Hepatocyte (in vitro differentiated cells): ENCODE measurements around the gene PRKAR1B. TPM values are rescaled to one million over a fixed set of nuclear protein-coding genes. Genes with fewer than 3 reads are reported as not detected.

Experiments
- DNase-seq: peaks from one replicate; pipeline ENCODE4 v3.0.0-alpha.2; 2016; ENCODE audit warnings: low spot score
- H2AFZ ChIP-seq: fragments of 200-600 bp; sonication (generic); 2 replicates; pipeline ENCODE4 v1.6.0; 2016; ENCODE audit warnings: antibody characterized with exemption, mild to moderate bottlenecking
- H3K27ac ChIP-seq: fragments of 200-600 bp; sonication (generic); 2 replicates; pipeline ENCODE4 v1.5.1; 2016; ENCODE audit warnings: mild to moderate bottlenecking
- H3K27me3 ChIP-seq: fragments of 200-600 bp; sonication (generic); 2 replicates; pipeline ENCODE4 v1.6.1; 2016
- H3K36me3 ChIP-seq: fragments of 200-600 bp; sonication (generic); replicated peaks from 2 replicates; pipeline ENCODE4 v1.5.1; 2016; ENCODE audit warnings: low read depth; ENCODE audit not compliant: insufficient read depth
- H3K4me1 ChIP-seq: fragments of 200-600 bp; sonication (generic); 2 replicates; pipeline ENCODE4 v1.5.1; 2016; ENCODE audit warnings: mild to moderate bottlenecking, moderate library complexity; ENCODE audit not compliant: insufficient read depth
- H3K4me2 ChIP-seq: fragments of 200-600 bp; sonication (generic); 2 replicates; pipeline ENCODE4 v1.6.0; 2016
- H3K4me3 ChIP-seq: fragments of 200-600 bp; sonication (generic); 2 replicates; pipeline ENCODE4 v1.5.1; 2016; ENCODE audit warnings: mild to moderate bottlenecking
- H3K79me2 ChIP-seq: fragments of 200-600 bp; sonication (generic); 2 replicates; pipeline ENCODE4 v1.6.0; 2017; ENCODE audit warnings: mild to moderate bottlenecking
- H3K9me2 ChIP-seq: fragments of 200-600 bp; sonication (generic); replicated peaks from 2 replicates; pipeline ENCODE4 v1.6.0; 2017; ENCODE audit warnings: mild to moderate bottlenecking; ENCODE audit not compliant: insufficient read depth
- H3K9me3 ChIP-seq: fragments of 200-600 bp; sonication (generic); 2 replicates; pipeline ENCODE4 v1.5.1; 2016; ENCODE audit warnings: low read depth, mild to moderate bottlenecking
- H4K20me1 ChIP-seq: fragments of 200-600 bp; sonication (generic); 2 replicates; pipeline ENCODE4 v1.6.0; 2016; ENCODE audit warnings: mild to moderate bottlenecking; ENCODE audit not compliant: insufficient read depth, poor library complexity, severe bottlenecking
- EZH2 ChIP-seq: fragments of 200-600 bp; sonication (generic); IDR thresholded peaks from 2 replicates; pipeline ENCODE4 v1.6.1; 2016; ENCODE audit warnings: antibody characterized with exemption, mild to moderate bottlenecking, borderline replicate concordance
- EZH2phosphoT487 ChIP-seq: fragments of 200-600 bp; sonication (generic); IDR thresholded peaks from one replicate; pipeline ENCODE4 v1.6.1; 2018; ENCODE audit warnings: antibody characterized with exemption, mild to moderate bottlenecking, low read depth, moderate library complexity; ENCODE audit not compliant: unreplicated experiment, severe bottlenecking
- WGBS: methylation state at CpG from one replicate; pipeline ENCODE4 v1.1.6; 2016; ENCODE audit warnings: low lambda C conversion rate; ENCODE audit errors: missing lambda C conversion rate; 5-methylcytosine and 5-hydroxymethylcytosine counted together
- polyA plus RNA-seq: library from polyadenylated mRNA; unstranded; fragments of >200 nt; fragmentation: Nextera tagmentation; extraction: Ambion mirVana; gene quantifications from 2 replicates; pipeline ENCODE4 v1.2.1, GENCODE V29; 2016
- total RNA-seq: library from RNA; depleted of rRNA; stranded (reverse); fragments of >200 nt; gene quantifications from 2 replicates; pipeline ENCODE4 v1.2.3, GENCODE V29; 2014
- TF ChIP-seq, protein P1 (sequence below): fragments of 200-600 bp; sonication (generic); IDR thresholded peaks from 2 replicates; pipeline ENCODE4 v1.5.1; 2016; ENCODE audit warnings: antibody characterized with exemption, mild to moderate bottlenecking; ENCODE audit not compliant: poor library complexity

PRKAR1B gene
- total and polyA plus RNA-seq, 2 experiments from 2014 or later, result 16.6 to 28.7 TPM

DNA sequence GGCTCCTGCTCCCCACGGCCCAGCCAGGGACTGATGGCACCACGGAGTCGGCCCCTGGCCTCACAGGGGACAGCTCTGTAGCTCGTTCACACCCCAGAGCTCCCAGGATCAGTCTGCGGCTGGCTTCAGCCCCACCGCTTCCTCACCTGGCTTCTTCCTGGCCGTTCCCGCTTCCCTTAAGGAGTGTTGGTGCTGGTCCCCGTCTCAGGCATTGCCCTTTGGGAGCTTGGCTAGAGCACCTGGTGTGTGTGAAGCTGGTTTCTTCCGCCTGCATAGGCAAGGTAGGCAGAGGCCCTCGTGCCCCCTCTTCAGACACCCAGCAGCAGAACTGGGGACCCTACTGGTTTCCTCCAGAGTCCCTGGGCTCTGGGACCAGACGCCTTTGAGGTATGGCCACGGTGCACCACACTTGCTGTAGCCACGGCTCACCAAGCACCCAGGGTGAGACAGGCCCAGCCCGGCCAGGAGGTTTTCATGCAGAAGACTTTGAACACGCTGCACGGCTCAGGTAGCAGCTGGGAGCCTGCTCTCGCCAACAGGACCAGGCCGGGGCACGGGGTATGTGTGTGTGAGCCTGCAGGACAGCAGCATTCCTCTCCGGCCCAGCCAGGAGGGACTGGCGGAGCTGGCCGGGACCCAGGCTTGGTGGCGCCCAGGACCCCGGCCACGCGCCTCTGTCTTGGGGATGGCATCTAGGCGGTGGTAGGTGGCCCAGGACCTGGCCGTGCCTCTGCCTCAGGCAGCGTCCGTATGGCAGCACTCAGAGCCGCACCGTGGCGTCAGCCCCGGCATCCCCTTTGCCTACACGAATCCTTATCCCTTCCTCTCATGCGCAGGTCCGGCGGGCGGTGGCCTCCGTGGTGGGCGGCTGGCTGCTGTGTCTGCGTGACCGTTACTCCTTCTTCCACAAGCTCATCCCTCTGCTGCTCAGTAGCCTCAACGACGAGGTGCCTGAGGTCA, 13.2 kb upstream of the PRKAR1B start:
- H3K27me3 ChIP-seq, result no peaks in the 10 kb centered on the region
- H4K20me1 ChIP-seq, result no peaks in the 10 kb centered on the region
- no peak overlapping the region for H3K27ac ChIP-seq
- no peak overlapping the region for H3K4me2 ChIP-seq
- DNase-seq, result no peak
- no peaks in the 10 kb centered on the region for H3K4me1 ChIP-seq
- TF ChIP-seq, protein P1, sequence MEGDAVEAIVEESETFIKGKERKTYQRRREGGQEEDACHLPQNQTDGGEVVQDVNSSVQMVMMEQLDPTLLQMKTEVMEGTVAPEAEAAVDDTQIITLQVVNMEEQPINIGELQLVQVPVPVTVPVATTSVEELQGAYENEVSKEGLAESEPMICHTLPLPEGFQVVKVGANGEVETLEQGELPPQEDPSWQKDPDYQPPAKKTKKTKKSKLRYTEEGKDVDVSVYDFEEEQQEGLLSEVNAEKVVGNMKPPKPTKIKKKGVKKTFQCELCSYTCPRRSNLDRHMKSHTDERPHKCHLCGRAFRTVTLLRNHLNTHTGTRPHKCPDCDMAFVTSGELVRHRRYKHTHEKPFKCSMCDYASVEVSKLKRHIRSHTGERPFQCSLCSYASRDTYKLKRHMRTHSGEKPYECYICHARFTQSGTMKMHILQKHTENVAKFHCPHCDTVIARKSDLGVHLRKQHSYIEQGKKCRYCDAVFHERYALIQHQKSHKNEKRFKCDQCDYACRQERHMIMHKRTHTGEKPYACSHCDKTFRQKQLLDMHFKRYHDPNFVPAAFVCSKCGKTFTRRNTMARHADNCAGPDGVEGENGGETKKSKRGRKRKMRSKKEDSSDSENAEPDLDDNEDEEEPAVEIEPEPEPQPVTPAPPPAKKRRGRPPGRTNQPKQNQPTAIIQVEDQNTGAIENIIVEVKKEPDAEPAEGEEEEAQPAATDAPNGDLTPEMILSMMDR, result no peak
- TF ChIP-seq EZH2 (no peak), EZH2phosphoT487 (no peak)
- H3K9me2 ChIP-seq, result no peaks in the 10 kb centered on the region
- 97% methylated on average over 44 of the region's 46 CpGs for WGBS
- peaks cover 42% of the 10 kb centered on the region for H3K79me2 ChIP-seq
- H2AFZ ChIP-seq, result no peak overlapping the region
- H3K9me3 ChIP-seq, result no peaks in the 10 kb centered on the region
- no peak overlapping the region for H3K4me3 ChIP-seq
- H3K36me3 ChIP-seq, result no peaks in the 10 kb centered on the region

GRCh38 chr7:739455-739982, 12.4 kb upstream of the PRKAR1B start:
- H3K4me3 ChIP-seq, result no peak overlapping the region
- H3K9me3 ChIP-seq, result peaks cover 4% of the 10 kb centered on the region
- no peaks in the 10 kb centered on the region for H3K27me3 ChIP-seq
- no peak overlapping the region for H3K27ac ChIP-seq
- H3K4me2 ChIP-seq, result no peak overlapping the region
- no peaks in the 10 kb centered on the region for H3K9me2 ChIP-seq
- WGBS, result 95% methylated on average over 31 of the region's 31 CpGs
- H3K36me3 ChIP-seq, result no peaks in the 10 kb centered on the region
- H2AFZ ChIP-seq, result no peak overlapping the region
- no peak for TF ChIP-seq EZH2phosphoT487
- TF ChIP-seq, protein P1, result no peak
- no peak for TF ChIP-seq EZH2
- peaks cover 50% of the 10 kb centered on the region for H3K79me2 ChIP-seq
- DNase-seq, result no peak
- no peaks in the 10 kb centered on the region for H3K4me1 ChIP-seq
- H4K20me1 ChIP-seq, result no peaks in the 10 kb centered on the region

GRCh38 chr7:738723-739454, 11.8 kb upstream of the PRKAR1B start:
- Histone ChIP-seq H4K20me1 (no peaks in the 10 kb centered on the region), H3K27ac (no peak overlapping the region), H3K4me1 (no peaks in the 10 kb centered on the region), H2AFZ (no peak overlapping the region), H3K9me3 (peaks cover 4% of the 10 kb centered on the region), H3K4me3 (no peak overlapping the region), H3K36me3 (no peaks in the 10 kb centered on the region), H3K9me2 (no peaks in the 10 kb centered on the region), H3K4me2 (no peak overlapping the region), H3K27me3 (no peaks in the 10 kb centered on the region), H3K79me2 (peaks cover 56% of the 10 kb centered on the region)
- TF ChIP-seq, protein P1, result no peak
- DNase-seq, result no peak
- 94% methylated on average over 24 of the region's 24 CpGs for WGBS
